Epithelial cell of esophagus (primary cell): Measurements from ENCODE around the gene PPARD.

Experiments used
- DNase-seq: peaks from one replicate; pipeline ENCODE4 v3.0.0; 2010; ENCODE audit warnings: low read depth
- H3K4me3 ChIP-seq: 2 replicates; pipeline ENCODE4 v1.5.1; 2011; ENCODE audit warnings: mild to moderate bottlenecking, low read length, control low read depth
- TF ChIP-seq, protein P1 (sequence below): IDR thresholded peaks from 2 replicates; pipeline ENCODE4 v1.5.1; 2011; ENCODE audit warnings: low read depth, mild to moderate bottlenecking, low read length, control low read depth, inconsistent platforms; ENCODE audit not compliant: insufficient read depth; ENCODE audit errors: missing control alignments

The PPARD gene

DNA sequence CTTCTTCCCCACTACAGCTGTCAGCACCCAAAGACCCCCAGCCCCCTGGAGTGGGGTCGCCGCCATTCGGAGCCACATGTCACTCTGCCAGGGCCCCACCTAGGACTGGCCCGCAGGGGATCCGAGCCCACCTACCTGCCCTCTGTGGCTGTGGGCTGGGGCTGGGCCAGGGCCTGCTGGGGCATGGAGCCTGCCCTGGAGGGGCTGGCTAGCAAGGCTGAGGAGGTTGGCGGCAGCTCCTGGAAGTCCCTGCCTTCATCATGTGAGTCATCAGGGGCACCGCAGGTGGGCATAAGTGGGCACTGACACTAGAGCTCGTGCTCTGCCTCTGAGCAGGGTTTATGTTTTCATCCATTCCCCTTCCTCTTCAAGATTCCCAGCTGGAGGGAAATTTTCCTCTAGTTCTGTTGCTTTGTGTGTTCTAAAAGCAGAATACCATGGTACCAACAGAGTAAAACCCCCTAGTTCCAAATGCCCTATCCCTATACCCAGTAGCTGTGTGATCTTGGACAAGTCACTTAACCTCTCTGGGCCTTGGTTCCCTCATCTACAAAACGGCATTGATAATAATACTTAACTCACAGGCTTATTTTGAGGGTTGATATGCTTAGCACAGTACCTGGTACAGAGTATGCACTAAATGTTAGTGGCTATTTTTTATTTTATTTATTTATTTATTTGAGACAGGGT, 101.1 kb downstream of the PPARD start:
- TF ChIP-seq, protein P1, sequence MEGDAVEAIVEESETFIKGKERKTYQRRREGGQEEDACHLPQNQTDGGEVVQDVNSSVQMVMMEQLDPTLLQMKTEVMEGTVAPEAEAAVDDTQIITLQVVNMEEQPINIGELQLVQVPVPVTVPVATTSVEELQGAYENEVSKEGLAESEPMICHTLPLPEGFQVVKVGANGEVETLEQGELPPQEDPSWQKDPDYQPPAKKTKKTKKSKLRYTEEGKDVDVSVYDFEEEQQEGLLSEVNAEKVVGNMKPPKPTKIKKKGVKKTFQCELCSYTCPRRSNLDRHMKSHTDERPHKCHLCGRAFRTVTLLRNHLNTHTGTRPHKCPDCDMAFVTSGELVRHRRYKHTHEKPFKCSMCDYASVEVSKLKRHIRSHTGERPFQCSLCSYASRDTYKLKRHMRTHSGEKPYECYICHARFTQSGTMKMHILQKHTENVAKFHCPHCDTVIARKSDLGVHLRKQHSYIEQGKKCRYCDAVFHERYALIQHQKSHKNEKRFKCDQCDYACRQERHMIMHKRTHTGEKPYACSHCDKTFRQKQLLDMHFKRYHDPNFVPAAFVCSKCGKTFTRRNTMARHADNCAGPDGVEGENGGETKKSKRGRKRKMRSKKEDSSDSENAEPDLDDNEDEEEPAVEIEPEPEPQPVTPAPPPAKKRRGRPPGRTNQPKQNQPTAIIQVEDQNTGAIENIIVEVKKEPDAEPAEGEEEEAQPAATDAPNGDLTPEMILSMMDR = no peak
- no peak for DNase-seq
- H3K4me3 ChIP-seq = no peak overlapping the region

DNA sequence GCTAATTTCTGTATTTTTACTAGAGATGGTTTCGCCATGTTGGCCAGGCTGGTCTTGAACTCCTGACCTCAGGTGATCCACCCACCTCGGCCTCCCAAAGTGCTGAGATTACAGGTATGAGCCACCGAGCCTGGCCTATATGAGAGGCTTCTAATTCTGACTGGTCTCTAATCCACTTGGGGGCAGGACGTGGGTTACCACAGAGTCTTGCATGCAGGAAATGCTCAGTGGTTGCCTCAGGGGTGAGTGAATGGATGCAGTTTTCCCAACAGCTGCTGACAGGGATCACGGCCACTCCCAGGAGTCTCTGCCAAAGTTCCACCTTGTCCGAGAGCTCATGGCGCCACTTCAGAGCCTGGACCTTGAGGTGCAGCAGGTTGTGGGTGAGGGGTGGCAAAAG, 103.3 kb downstream of the PPARD start:
- peak; percentile 64 for DNase-seq
- no peak overlapping the region for H3K4me3 ChIP-seq
- TF ChIP-seq, protein P1 = no peak

DNA sequence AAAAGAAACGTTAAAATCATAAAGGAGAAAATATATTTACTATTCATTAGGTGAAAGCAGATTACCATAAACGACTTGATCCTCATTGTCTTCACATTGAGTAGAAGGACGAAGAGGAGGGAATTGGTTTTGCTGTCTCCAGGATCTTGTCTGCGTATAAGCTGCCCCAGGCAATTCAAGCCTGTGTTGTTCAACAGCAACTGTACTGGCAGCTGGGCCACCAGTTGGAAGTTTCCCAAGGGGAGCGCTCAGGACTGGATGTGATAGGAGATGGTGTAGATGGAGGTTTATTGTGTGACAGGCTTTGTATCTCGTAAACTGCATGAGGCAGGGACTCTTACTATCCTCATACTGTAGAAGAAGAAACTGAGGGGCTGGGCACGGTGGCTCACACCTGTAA, 105.8 kb downstream of the PPARD start:
- no peak for DNase-seq
- no peak overlapping the region for H3K4me3 ChIP-seq
- TF ChIP-seq, protein P1 = no peak

DNA sequence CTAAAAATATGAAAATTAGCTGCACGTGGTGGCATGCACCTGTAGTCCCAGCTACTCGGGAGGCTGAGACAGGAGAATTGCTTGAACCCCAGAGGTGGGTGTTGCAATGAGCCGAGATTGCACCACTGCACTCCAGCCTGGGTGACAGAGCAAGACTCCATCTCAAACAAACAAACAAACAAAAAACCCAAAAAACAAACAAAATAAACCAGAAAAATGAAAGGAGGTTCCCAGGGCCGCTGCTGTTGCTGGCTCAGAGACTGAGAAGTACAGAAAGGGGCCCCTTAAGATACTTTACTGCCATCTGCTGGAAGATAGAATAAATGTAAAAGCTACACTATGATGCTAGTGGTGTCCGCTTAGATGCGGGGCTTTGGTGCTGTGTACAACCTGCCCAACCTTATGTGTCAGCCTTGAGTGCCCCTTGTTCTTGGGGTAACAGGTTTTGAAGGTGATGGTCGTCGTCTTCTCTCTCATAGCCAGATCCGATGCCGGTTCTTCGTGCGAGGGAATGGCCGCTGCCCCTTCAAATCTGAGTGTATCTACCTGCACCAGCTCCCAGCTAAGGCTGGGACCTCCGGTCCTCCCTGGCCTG, 107.0 kb downstream of the PPARD start:
- TF ChIP-seq, protein P1 = peak; percentile 66
- DNase-seq = peak; percentile 70
- no peak overlapping the region for H3K4me3 ChIP-seq

DNA sequence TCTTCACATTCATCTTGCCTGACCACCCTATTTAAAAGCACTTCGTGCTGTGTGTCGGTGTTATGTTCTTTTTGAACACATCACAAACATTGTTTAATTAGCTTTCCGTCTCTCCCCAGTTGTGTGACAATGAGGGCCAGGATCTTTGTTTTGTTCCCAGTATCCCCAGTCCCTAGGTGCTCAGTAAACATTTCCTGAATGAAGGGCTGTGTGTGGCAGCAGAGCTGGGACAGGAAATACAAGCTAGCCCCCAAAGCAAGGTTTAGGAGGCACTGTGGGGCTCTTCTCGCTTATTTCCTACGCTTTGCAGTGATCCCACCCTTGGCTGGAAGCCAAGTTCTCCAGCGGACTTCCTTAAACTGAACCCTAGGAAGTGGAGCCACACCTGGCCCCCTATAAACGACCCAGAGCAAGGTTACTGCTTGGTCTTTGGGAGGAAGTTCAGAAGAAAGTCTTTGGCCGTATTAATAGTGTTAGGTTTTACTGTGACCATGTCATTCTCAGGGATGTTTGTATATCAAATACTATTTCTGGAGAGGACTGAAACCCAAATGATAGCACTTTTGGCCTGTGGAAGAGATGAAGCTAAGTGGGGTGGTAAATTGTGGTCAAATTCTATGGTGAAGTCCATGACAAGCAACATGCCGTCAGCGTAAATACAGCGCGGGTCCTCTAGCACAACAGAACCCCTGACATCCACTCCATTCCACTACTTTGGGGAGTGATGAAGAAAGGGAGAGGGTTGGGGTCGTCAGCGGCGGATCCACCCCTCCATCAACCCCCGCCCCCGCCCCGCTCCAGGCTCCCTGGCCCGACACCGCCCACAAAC, 109.2 kb downstream of the PPARD start:
- TF ChIP-seq, protein P1 = no peak
- DNase-seq = no peak
- no peak overlapping the region for H3K4me3 ChIP-seq

DNA sequence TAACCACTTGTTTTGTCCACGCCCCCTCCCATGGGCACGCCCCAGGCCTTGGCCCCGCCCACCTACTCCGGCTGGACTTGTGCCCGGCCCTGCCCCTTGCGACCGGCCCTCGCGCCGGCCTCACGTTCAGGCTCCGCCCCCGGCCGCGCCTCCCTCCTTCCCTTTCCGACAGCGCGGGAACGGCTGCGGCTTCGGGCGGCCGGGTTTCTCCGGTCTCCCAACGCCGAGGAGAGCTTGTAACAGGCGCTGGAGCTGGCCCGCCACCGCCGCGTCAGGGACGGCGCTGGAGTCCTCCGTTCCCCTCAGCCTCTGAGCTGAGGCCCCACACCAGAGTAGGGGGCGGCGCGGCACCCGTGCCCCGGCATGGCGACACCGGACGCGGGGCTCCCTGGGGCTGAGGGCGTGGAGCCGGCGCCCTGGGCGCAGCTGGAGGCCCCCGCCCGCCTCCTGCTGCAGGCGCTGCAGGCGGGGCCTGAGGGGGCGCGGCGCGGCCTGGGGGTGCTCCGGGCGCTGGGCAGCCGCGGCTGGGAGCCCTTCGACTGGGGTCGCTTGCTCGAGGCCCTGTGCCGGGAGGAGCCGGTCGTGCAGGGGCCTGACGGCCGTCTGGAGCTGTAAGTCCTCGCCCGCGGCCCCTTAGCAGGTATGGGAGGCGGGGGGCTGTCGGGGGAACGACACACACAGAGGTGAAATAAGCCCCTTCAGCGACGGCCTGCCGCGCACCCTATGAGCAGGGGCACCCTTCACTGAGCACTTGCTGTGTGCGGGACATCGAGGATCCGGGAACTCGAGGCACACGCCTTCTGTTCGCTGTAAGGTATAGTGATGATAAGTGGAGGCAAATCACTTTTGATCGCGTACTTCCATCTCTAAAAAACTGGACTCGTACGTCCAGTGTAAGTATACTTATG, 110.1 kb downstream of the PPARD start, which contains the start of gene FANCE:
FANCE (plus strand) TSS at position 156 of the 908 bp plus-strand sequence; CDS start at position 364, 208 bp downstream.
- DNase-seq = peak; percentile 95
- H3K4me3 ChIP-seq = peak within 1 kb of the TSS; percentile 66
- TF ChIP-seq, protein P1 = no peak
